Stimulated activated CD8-positive, alpha-beta memory T cell treated with anti-CD3 and anti-CD28 coated beads, Interleukin-4, amount 100 ng/mL, for 1 hour (primary cell): ENCODE results near the gene CACNA1A.
"Not testable (repeated sequence)": the region's sequence is repeated elsewhere in the genome, so short reads cannot be mapped to it uniquely, and the experiment has no call there.

Experiments used
- DNase-seq, 2 donors: peaks; one replicate each; pipeline ENCODE4 v3.0.0-alpha.2; 2020; ENCODE audit warnings: low read depth in 2 of 2, low spot score in 1 of 2

CACNA1A gene

DNA sequence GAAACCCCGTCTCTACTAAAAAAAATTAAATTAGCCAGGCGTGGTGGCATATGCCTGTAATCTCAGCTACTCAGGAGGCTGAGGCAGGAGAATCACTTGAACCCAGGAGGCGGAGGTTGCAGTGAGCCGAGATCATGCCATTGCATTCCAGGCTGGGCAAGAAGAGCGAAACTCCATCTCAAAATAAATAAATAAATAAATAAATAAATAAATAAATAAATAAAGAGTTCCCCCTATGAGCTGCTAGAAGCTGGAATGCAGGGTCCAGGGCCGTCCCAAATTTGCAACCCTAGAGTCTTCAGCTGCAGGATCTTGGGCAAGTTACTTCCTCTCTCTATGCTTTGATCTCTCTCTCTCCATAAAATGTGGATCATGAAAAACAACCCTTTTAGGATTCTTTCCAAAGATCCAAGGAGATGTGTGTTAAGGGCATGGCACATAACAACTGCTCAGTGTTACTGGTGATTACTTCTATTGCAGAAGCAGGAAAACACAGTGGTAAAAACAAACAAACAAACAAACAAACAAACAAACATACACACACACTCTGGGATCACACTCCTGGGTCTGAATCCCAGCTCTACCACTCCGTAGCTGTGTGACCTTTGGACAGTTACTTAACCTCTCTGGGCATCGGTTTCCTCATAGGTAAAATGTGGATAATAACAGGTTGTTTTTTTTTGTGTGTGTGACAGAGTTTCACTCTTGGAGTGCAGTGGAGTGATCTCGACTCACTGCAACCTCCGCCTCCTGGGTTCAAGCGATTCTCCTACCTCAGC lies 78.8 kb downstream of the CACNA1A start:
- no peak for DNase-seq

DNA sequence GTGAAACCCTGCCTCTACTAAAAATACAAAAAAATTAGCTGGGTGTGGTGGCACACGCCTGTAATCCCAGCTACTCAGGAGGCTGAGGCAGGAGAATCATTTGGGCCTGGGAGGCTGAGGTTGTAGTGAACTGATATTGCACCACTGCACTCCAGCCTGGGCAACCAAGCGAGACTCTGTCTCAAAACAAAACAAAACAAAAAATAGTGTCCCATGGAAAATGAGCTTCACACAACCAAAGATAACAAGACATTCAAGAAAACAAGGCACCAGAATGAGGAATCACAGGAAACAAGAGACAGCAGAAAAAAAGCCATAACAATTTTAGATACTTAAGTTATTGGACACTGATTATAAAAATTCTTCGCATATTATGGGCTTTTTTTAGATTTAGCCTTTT lies 80.4 kb downstream of the CACNA1A start:
- not testable (repeated sequence) for DNase-seq

- DNase-seq, result no peak
Observed at GRCh38 chr19:13425151-13425550, 81.1 kb downstream of the CACNA1A start.

GRCh38 chr19:13420780-13421179 lies 85.5 kb downstream of the CACNA1A start:
- no peak for DNase-seq

DNA sequence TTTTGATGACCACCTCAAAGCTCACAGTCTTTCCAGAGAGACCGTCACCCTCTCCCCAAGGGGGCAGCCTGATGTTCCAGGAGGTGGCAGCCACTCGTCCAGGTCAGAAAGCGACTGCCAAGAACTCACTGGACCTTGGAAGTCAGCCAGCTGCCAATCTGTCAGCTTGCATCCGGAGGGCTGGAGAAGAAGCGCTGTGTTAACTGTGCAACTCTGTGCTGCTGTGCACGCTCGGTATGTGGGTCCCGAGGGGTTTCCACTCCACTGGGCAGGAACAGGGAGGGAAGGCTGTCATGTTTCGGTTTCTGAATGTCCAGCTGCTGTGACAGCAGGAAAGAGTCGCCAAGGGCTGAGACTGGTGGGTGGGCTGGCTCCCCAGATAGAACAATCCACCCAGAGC lies 89.2 kb downstream of the CACNA1A start:
- no peak for DNase-seq

GRCh38 chr19:13411899-13412298 lies 94.4 kb downstream of the CACNA1A start:
- no peak for DNase-seq

- no peak for DNase-seq
Observed at GRCh38 chr19:13410946-13411345, 95.3 kb downstream of the CACNA1A start.

DNA sequence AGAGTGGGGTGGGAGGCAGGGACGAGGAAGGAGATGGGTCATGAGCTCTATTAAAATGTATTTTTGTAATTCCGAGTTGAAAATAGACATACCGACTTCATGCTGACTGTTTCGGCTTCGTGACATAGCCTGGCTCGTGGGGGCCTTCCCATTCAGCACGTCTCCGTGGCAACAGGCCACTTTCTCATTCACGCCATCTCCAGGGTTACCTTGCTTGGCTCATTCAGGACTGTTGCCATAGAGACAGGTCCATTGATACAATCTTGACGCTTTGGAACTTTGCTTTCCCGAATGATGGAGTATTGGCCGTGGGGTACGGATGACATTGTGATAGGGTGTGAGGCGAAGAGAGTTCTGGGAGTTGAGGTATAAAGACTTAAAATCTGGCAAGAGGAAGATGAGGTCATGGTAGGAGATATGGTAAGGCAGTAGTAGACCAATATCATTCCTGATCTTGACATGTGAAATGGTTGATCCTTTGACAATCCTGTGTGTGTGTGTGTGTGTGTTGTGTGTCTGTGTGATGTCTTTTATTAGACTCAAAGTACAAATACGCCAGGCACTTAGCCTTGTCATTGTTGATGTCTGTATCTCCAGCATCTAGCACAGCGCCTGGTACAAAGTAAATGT lies 97.3 kb downstream of the CACNA1A start:
- DNase-seq, result no peak

GRCh38 chr19:13404236-13404635 lies 102.0 kb downstream of the CACNA1A start:
- no peak for DNase-seq

GRCh38 chr19:13401388-13401787 lies 104.9 kb downstream of the CACNA1A start:
- DNase-seq, result no peak

GRCh38 chr19:13400296-13400695 lies 106.0 kb downstream of the CACNA1A start:
- no peak for DNase-seq

DNA sequence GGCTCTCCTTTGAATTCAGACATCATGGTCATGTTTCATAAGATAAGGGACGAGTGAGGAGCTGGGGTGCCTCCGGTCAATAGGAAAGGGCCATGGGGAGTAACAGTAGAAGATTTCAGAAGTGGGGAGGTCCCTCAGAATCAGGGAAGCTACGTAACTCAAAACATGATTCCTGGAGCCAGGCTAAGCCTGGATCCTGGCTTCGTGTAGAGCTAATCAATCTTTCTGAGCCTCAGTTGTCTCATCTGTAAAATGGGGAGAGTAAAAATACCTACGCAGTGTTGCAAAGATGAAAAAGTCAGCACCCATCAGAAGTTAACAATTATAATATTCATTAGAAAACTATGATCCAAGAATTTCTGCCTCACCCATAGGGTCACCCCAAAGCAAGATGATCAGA lies 106.5 kb downstream of the CACNA1A start:
- DNase-seq, result no peak

- DNase-seq, result no peak
Observed at GRCh38 chr19:13398780-13399726, 107.2 kb downstream of the CACNA1A start.

GRCh38 chr19:13398182-13398581 lies 108.1 kb downstream of the CACNA1A start:
- no peak for DNase-seq

- no peak for DNase-seq
Observed at GRCh38 chr19:13396250-13397080, 109.8 kb downstream of the CACNA1A start.

DNA sequence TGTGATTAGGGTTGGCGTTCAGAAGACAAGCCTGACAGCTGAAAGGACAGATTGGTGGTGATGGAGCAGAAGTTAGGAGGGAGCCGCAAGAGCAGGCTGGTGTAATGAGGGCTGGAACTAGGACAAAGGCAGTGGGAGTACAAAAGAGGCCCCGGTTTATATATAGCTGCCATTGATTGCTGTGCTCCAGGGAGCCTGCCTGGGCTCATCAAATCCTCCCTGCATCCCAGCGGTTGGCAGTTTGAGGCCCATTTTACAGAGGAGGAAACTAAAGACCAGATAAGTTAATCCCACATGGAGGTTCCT lies 123.7 kb downstream of the CACNA1A start:
- DNase-seq, result no peak

DNA sequence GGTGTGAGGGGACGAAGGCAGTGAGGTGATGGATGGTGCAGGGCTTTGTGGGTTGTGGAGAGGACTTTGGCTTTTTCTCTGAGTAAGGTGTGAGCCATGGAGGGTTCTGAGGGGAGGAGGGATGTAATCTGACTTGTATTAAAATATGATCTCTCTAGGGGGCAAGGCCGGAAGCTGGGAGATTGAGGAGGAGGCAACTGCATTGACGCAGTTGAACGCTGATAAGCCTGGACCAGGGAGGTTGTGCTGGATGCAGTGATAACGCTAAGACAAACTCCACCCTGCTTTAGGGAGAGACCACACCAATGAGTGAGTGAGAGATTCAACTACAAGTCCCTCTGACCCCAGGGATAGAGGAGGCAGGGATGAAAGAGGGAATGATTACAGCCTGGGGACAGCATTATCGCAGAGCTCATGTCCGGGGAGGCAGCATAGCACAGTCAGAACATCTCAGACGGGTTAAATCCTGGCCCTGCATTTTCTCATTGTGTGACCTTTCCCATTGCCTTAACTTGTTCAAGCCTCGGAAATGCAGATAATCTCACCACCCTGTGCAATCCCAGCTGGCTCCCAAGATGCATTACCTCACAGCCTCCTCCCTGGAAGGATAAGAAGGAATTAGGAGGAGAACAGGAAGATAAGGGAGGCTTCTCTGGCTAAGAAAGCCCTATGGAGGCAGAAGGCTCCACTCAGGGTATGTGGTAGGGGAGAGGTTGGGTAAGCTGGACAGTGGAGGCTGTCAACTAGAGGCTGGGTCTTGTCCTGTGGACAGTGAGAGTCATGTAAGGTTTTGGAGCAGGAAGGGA lies 124.2 kb downstream of the CACNA1A start:
- no peak for DNase-seq

DNA sequence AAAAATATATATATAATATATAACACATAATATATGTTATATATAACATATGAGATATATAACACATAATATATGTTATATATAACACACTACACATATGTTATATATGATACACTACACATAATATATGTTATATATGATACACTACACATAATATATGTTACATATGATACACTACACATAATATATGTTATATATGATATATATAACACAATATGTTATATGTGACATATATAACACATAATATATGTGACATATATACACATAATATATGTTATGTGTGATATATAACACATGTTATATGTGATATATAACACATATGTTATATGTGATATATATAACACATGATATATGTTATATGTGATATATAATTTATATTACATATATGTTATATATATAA lies 129.7 kb downstream of the CACNA1A start:
- no peak for DNase-seq

DNA sequence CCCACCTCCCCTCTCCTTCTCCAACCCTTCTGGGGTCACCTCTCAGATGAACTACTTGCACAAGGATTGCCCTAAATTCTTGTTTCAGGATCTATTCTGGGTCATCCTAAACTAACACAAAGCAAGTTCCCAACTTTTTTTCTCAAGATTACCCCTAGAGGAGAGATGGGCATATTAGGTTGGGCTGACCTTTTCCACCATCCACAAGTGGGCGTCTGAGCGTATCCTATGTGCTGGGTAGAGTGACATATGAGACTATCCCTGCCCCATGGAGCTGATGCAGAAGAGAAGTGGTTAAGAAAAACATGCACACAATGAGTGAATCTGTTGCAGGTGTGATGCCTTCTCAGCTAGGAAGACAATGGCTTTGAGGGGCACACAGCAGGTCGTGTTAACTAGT lies 132.7 kb downstream of the CACNA1A start:
- no peak for DNase-seq

- no peak for DNase-seq
Observed at GRCh38 chr19:13370948-13371347, 135.3 kb downstream of the CACNA1A start.
